Stimulated activated naive B cell treated with anti-CD40 and anti-IgM and Interleukin-4, amounts not matched to agents 10 μg/mL and 1 μg/mL and 100 μg/mL, for 72 hours (primary cell): ENCODE measurements around the gene ELMO1.

ENCODE experiments used
- ATAC-seq, 2 donors: fragments of 150-1000 bp; cut with Tn5 transposase; replicated peaks; 2 replicates each; pipeline ENCODE4 v1.10.0; 2021; ENCODE audit warnings: moderate library complexity in 1 of 2
- DNase-seq: peaks from one replicate; pipeline ENCODE4 v3.0.0; 2021
- H3K27ac Mint-ChIP-seq: one replicate; pipeline ENCODE4 v1.8.0; 2022; ENCODE audit warnings: mild to moderate bottlenecking, mixed read lengths
- H3K27me3 Mint-ChIP-seq, 2 donors: one replicate each; pipeline ENCODE4 v1.8.0; 2022; ENCODE audit warnings: mixed read lengths in 2 of 2
- H3K36me3 Mint-ChIP-seq, 2 donors: one replicate each; pipeline ENCODE4 v1.8.0; 2022; ENCODE audit warnings: mixed read lengths in 2 of 2, mild to moderate bottlenecking in 1 of 2
- H3K4me1 Mint-ChIP-seq, 2 donors: one replicate each; pipeline ENCODE4 v1.8.0; 2022; ENCODE audit warnings: mixed read lengths in 2 of 2, mild to moderate bottlenecking in 1 of 2
- H3K4me3 Mint-ChIP-seq, 2 donors: one replicate each; pipeline ENCODE4 v1.8.0; 2022; ENCODE audit warnings: mild to moderate bottlenecking in 2 of 2, mixed read lengths in 2 of 2, moderate library complexity in 1 of 2
- H3K9me3 Mint-ChIP-seq, 2 donors: one replicate each; pipeline ENCODE4 v1.8.0; 2022; ENCODE audit warnings: mixed read lengths in 2 of 2, mild to moderate bottlenecking in 1 of 2

The ELMO1 gene

DNA sequence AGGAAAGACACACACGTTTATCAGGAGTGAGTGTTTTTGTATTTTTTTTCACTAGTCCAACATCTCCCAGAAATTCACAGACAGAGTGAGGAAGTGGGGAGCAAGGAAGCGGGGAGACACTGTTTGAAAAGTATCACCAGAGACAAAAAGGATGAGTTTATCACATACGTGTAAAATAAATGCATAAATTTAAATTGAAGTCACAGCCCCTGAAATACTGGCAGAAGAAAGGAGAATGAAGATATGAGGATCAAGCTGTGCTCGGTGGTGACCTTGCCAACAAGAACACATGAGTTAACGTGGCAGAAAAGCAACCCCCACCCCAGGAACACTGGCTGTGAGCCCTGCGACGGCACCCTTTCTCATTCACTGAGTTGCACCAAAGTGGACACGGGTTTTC, 407.2 kb downstream of the ELMO1 start:
- Mint-ChIP-seq H3K27ac (no peak overlapping the region), H3K36me3 (peaks cover 28 to 55% of the 10 kb centered on the region in 2 donors), H3K9me3 (peaks cover 10 to 11% of the 10 kb centered on the region in 2 donors), H3K4me1 (peaks cover 8 to 9% of the 10 kb centered on the region in 2 donors), H3K27me3 (no peaks in the 10 kb centered on the region), H3K4me3 (no peak overlapping the region)
- ATAC-seq (no peak), DNase-seq (no peak)

DNA sequence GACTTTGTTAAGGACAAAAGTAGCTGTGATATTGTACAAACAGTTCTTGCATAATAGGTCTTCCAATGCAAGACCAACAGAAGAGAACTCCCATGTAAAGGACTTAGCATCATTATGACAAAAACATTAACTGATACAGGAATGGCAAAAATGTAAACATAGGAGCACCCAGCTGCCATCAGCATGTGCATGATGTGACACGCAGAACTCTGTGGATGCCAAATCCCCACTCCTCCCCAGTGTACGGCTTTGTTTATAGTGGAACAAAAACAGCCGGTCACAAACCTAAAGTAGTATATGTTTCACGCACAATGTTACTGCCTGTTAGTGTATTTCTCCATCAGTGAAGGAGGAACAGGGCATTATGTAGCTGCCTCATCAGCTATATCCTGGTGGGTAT, 408.3 kb downstream of the ELMO1 start:
- Mint-ChIP-seq H3K4me1 (peaks cover 0 to 3% of the 10 kb centered on the region in 2 donors), H3K9me3 (peaks cover 10 to 11% of the 10 kb centered on the region in 2 donors), H3K27me3 (no peaks in the 10 kb centered on the region), H3K36me3 (peaks cover 28 to 59% of the 10 kb centered on the region in 2 donors), H3K4me3 (no peak overlapping the region), H3K27ac (no peak overlapping the region)
- DNase-seq (no peak), ATAC-seq (no peak)

DNA sequence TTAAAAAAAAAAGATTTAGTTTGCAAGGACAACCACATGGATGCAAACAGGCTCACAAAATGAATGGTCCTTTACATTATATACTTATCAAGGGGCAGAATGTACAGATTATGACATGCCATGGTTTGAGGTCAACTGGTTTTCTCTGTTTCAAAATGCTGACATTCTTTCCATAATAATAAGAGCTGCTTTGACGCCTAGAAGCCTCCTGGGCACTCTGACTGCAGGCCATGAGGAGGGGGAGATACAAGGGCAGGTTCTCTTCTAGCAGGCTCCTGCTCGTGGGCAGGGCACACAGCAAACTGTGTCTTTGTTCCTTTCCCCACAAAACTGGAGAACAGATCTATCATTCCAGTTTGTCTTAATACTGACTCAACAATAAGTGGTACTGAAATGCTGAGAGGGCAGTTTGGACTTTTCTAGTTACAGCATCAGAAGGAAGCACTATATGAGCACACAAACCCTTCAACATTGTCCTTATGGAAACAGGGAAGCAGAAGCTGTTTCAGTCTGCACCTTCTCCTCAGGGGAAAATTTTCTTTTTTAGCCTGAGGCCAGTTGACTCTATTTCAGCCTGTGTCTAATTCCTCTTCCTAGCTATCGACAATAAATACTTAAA, 409.4 kb downstream of the ELMO1 start:
- no peaks in the 10 kb centered on the region for H3K4me1 Mint-ChIP-seq
- H3K27me3 Mint-ChIP-seq = no peaks in the 10 kb centered on the region

DNA sequence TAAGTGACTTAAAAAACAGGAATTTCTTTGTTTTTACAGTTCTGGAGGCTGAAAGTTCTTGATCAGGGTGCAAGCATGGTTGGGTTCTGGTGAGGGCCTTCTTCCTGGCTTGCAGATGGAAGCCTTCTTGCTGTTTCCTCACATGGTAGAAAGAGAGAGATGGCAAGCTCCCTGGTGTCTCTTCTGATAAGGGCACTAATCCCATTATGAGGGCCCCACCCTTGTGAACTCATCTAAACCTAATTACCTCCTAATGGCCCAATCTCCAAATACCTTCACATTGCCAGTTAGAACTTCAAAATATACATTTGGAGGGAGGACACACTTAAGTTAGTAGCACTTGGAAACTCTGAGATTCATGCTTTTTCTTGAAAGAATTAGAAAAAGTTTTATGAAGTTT, 410.0 kb downstream of the ELMO1 start:
- Mint-ChIP-seq H3K4me3 (no peak overlapping the region), H3K36me3 (peaks cover 30 to 61% of the 10 kb centered on the region in 2 donors), H3K27ac (no peak overlapping the region), H3K27me3 (no peaks in the 10 kb centered on the region), H3K4me1 (no peaks in the 10 kb centered on the region), H3K9me3 (peaks cover 10 to 11% of the 10 kb centered on the region in 2 donors)
- ATAC-seq (no peak), DNase-seq (no peak)

More for the DNA sequence above, 409.4 kb downstream of the ELMO1 start:
- Mint-ChIP-seq H3K36me3 (peaks cover 30 to 60% of the 10 kb centered on the region in 2 donors), H3K27ac (no peak overlapping the region), H3K4me3 (no peak overlapping the region), H3K9me3 (peaks cover 10 to 11% of the 10 kb centered on the region in 2 donors)
- DNase-seq (no peak), ATAC-seq (no peak)

DNA sequence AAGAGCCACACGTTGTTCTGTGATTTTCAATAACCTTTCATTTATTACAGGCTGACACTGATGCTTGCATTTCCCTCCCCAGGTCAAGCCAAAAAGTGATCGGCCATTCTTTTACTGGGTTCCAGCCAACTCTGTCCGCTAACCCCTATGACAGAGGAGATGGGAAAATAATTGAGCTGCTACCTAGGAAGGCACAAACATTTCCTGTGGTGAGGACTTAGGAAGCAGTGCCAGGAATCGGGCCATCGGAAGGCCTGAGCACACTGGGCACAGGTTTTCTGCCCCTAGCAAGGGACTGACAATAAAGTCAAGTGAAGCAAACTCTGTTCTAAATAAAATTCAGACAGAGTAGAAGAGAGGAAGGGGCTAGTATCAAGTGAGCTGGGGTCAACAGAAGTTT, 411.4 kb downstream of the ELMO1 start:
- Mint-ChIP-seq H3K4me3 (no peak overlapping the region), H3K27ac (no peak overlapping the region), H3K4me1 (no peaks in the 10 kb centered on the region), H3K36me3 (peaks cover 31 to 60% of the 10 kb centered on the region in 2 donors), H3K27me3 (no peaks in the 10 kb centered on the region), H3K9me3 (peaks cover 10 to 11% of the 10 kb centered on the region in 2 donors)
- no peak for ATAC-seq
- no peak for DNase-seq

DNA sequence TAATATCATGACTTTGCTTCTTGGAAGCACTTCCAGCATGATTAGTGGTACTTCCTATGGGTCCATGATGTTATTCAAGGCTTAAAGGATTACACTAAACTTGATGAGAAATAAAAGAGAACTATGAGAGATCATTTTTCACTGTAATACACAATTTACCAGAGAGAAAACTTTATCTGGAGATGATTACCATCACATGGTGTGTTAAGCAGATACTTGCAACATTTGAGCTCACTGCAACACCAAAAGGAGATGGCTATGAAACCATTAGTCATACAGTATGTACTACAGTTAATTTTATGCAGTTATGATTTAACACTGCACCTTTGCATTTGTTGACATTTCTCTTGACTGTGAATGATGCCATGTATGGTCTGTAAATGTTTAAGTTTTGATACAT, 413.0 kb downstream of the ELMO1 start:
- Mint-ChIP-seq H3K27ac (no peak overlapping the region), H3K36me3 (peaks cover 46 to 66% of the 10 kb centered on the region in 2 donors), H3K4me1 (peaks cover 0 to 1% of the 10 kb centered on the region in 2 donors), H3K27me3 (no peaks in the 10 kb centered on the region), H3K4me3 (no peak overlapping the region), H3K9me3 (peaks cover 10 to 11% of the 10 kb centered on the region in 2 donors)
- ATAC-seq (no peak), DNase-seq (no peak)

DNA sequence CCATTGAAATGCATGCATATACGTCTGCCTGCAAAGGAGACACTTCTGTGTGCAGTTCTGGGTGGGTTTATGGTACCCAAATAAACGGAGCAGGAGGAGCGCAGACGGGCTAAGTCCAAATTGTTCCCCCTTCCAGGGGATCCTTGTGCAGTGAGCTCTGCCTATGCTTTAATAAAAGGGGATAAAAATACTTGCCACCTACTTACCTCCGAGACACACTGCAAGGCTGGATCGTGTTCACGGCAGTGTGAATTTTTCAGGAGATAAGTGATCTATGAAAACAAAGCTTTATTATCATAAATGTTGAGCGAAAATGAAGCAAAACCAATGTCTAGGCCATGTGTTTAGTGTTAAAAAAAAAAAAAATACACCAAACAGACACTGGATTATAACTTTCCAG, 415.5 kb downstream of the ELMO1 start:
- no peak for DNase-seq
- H3K4me3 Mint-ChIP-seq = no peak overlapping the region
- H3K27me3 Mint-ChIP-seq = no peaks in the 10 kb centered on the region
- no peak overlapping the region for H3K27ac Mint-ChIP-seq
- H3K9me3 Mint-ChIP-seq = peaks cover 1 to 2% of the 10 kb centered on the region in 2 donors
- peaks cover 31 to 49% of the 10 kb centered on the region in 2 donors for H3K36me3 Mint-ChIP-seq
- peaks cover 0 to 2% of the 10 kb centered on the region in 2 donors for H3K4me1 Mint-ChIP-seq
- ATAC-seq = no peak

DNA sequence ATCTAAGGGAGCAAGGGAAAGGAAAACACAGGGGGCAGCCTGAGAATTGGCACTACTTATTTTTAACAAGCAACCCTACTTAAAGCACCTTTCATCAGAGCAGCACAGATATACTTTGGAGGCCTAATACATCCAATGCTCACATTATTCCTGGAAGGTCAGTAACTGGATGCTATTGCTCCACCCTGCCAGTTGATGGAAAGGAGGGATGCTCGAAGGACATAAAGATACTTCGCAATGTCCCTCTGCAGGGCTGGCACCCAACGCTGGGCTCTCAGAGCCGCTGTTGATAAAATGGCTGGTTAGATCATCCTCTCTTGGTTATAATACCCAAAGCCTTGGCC, 416.4 kb downstream of the ELMO1 start:
- no peak overlapping the region for H3K4me3 Mint-ChIP-seq
- peaks cover 1 to 2% of the 10 kb centered on the region in 2 donors for H3K4me1 Mint-ChIP-seq
- H3K9me3 Mint-ChIP-seq = no peaks in the 10 kb centered on the region
- peaks cover 27 to 46% of the 10 kb centered on the region in 2 donors for H3K36me3 Mint-ChIP-seq
- ATAC-seq = no peak
- DNase-seq = no peak
- no peaks in the 10 kb centered on the region for H3K27me3 Mint-ChIP-seq
- H3K27ac Mint-ChIP-seq = no peak overlapping the region

DNA sequence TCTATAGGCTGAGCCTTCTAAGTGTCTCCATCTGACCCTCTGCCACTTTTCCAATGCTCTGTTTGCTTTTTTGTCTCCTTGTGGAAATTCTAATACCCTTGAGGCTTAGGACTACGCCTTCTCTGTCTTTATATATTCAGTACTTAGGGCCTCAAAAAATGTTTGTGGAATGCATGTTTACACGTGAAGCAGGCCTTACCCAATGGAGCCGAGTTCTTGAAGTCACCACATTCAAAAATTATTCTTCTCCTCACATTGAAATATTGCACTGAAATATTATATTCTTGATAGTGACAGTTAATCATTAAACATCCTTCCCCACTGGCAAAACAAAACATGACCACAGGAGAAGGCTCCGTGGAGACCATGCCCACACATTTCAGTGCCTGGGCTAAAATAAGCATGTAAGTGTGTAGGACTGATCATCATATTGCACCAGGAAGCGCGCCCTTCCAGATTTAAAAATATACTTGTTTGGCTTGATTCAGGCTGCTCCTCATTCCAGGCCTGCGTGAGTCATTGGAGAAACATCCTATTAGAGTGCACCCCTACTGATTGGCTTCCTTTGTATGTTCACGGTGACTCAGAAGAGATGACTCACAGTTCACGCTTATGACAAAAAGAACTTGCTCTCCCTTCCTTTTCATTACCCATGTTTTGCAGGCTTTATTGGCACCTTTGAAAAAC, 416.9 kb downstream of the ELMO1 start:
- Mint-ChIP-seq H3K27me3 (no peaks in the 10 kb centered on the region), H3K27ac (no peak overlapping the region), H3K4me1 (peaks cover 4 to 5% of the 10 kb centered on the region in 2 donors), H3K36me3 (peaks cover 26 to 50% of the 10 kb centered on the region in 2 donors), H3K9me3 (peaks cover 0 to 2% of the 10 kb centered on the region in 2 donors), H3K4me3 (no peak overlapping the region)
- DNase-seq (no peak), ATAC-seq (peak in 1 of 2 donors; percentile 23)

DNA sequence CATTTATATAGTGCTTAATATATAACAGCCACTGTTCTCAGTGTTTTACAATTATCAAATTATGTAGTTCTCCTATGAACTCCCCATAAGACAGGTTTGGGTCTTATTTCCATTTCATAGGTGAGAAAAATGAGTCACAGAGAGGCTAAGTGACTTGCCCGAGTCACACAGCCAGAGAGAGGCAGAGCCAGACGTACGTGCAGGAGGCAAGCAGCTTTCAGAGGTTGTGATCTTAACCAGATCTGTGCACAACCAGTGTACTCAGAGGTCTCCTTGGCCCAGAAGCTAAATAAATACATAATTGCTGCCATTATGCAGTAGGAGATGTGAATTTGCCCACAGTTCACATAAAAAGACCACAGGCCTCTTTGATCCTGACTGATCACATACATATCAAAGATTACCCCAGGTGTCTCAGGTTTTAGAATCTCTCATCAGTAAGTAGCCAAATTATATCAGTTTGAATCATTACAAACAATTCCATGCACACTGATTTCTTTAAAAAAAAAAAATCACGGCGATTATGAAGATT, 419.7 kb downstream of the ELMO1 start:
- Mint-ChIP-seq H3K27me3 (no peaks in the 10 kb centered on the region), H3K27ac (no peak overlapping the region), H3K36me3 (peaks cover 34 to 53% of the 10 kb centered on the region in 2 donors), H3K9me3 (peaks cover 0 to 2% of the 10 kb centered on the region in 2 donors), H3K4me1 (peaks cover 4 to 5% of the 10 kb centered on the region in 2 donors), H3K4me3 (no peak overlapping the region)
- no peak for ATAC-seq
- no peak for DNase-seq

DNA sequence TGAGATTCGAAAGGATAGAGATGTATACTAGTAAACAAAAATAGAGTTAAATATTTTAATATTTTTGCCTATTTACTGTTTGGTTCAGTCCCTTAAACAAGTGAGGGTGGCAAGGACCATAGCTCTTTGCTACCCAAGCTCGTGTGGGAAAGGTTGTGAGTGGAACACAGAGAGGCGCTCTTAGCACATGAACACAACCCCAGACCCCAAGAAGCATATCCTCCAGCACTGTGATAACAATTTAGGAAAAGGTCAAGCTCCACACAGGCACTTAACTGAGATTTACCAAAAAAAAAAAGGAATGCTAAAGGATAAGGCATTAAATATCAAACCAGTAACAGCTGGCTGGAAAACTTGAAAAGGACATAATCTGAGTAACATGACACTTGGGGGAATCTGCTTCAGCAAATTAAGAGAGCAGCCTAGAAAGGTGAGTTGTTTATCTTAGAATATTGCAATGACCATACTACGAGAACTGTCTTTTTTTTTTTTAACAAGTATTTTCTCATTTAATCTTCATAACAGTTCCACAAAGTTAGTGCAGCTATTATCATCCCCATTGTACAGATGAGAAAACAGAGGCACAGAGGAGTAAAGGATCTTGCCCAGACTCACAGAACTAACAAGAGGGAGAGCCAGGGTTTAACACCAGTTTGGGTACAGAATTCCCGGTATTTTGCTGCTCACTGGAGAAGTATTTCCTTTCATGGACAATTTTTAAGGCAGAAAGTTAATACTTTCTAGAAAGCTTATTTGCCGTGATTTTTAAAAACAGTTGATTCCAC, 420.9 kb downstream of the ELMO1 start:
- Mint-ChIP-seq H3K36me3 (peaks cover 33 to 51% of the 10 kb centered on the region in 2 donors), H3K27ac (no peak overlapping the region), H3K27me3 (no peaks in the 10 kb centered on the region), H3K4me1 (peaks cover 4 to 5% of the 10 kb centered on the region in 2 donors), H3K9me3 (peaks cover 0 to 2% of the 10 kb centered on the region in 2 donors), H3K4me3 (no peak overlapping the region)
- DNase-seq (no peak), ATAC-seq (no peak)

DNA sequence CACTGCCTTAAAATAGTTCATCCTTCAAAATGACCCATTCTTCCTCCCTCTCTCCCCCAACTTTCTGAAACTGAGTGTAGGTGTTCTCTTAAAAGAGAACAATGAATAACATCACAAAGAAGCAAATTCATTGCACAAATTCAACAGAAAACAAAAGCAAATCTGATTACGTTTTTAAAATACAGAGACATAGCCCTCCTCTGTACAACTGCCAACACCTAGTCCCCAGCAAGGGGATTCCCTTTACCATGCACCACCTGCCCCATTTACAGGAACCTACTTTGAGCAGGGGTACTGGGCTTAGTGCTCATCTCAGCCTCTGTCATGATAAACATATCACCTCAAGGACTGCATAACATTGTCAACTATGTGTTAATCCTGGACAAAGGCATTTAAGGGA, 421.6 kb downstream of the ELMO1 start:
- Mint-ChIP-seq H3K4me1 (peaks cover 4 to 5% of the 10 kb centered on the region in 2 donors), H3K36me3 (peaks cover 27 to 45% of the 10 kb centered on the region in 2 donors), H3K27ac (no peak overlapping the region)

DNA sequence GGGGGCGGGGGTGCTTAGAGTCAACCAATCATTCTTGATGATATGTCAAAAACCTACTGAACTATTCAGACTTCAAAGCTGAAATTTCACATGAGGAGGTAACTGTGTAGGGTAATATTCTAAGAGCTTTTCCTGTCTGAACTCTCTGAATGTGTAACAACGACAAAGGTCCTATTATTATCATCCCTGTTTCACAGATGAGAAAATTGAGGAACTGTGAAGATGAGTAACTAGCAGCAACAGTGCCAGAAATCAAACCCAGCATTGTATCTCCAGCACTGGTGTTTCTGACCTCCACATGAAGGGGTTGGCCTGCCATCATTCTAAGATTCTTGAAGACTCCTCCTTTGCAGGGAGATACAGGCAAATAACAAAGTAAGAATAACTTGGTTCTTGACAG, 429.7 kb downstream of the ELMO1 start:
- Mint-ChIP-seq H3K36me3 (peaks cover 24 to 39% of the 10 kb centered on the region in 2 donors), H3K4me3 (no peak overlapping the region), H3K27ac (no peak overlapping the region), H3K27me3 (no peaks in the 10 kb centered on the region), H3K9me3 (no peaks in the 10 kb centered on the region), H3K4me1 (peaks cover 5 to 10% of the 10 kb centered on the region in 2 donors)
- DNase-seq (no peak), ATAC-seq (peak; percentile 54 to 55)

More for the DNA sequence above, 421.6 kb downstream of the ELMO1 start:
- ATAC-seq (no peak), DNase-seq (no peak)
- Mint-ChIP-seq H3K27me3 (no peaks in the 10 kb centered on the region), H3K4me3 (no peak overlapping the region), H3K9me3 (peaks cover 0 to 2% of the 10 kb centered on the region in 2 donors)
